Mucosa of rectum (tissue), 2 donors: ENCODE measurements around the gene C1D.
A peak's percentile ranks its signal among the peaks of the same experiment; 100 is the strongest.

Experiments
- H3K27ac ChIP-seq, 2 donors: one replicate each; pipeline ENCODE4 v1.7.0; 2013; ENCODE audit warnings: inconsistent platforms in 2 of 2, low read depth in 2 of 2, low read length in 2 of 2
- H3K27me3 ChIP-seq, 2 donors: one replicate each; pipeline ENCODE4 v1.7.0; 2013; ENCODE audit warnings: low read length in 2 of 2; ENCODE audit not compliant: control insufficient read depth in 2 of 2, insufficient read depth in 2 of 2
- H3K36me3 ChIP-seq, 2 donors: one replicate each; pipeline ENCODE4 v1.7.0; 2013; ENCODE audit warnings: low read length in 2 of 2; ENCODE audit not compliant: control insufficient read depth in 2 of 2, insufficient read depth in 2 of 2
- H3K4me1 ChIP-seq, 2 donors: one replicate each; pipeline ENCODE4 v1.7.0; 2013; ENCODE audit warnings: low read length in 2 of 2, mild to moderate bottlenecking in 1 of 2; ENCODE audit not compliant: control insufficient read depth in 2 of 2, insufficient read depth in 2 of 2
- H3K4me3 ChIP-seq, 2 donors: one replicate each; pipeline ENCODE4 v1.7.0; 2013; ENCODE audit warnings: low read length in 2 of 2
- H3K9ac ChIP-seq, 2 donors: one replicate each; pipeline ENCODE4 v1.7.0; 2013; ENCODE audit warnings: low read length in 2 of 2, low read depth in 1 of 2, mild to moderate bottlenecking in 1 of 2
- H3K9me3 ChIP-seq, 2 donors: one replicate each; pipeline ENCODE4 v1.7.0; 2013; ENCODE audit warnings: low read length in 2 of 2; ENCODE audit not compliant: control insufficient read depth in 2 of 2
- donor health status: healthy.
- donor health status: Normal muscosa, but diverticular disease.

C1D gene

GRCh38 chr2:68062680-68063387 lies at the start of gene C1D:
Gene C1D (minus strand): TSS chr2:68063004. CDS start chr2:68047310, 15,694 bp downstream.
- Histone ChIP-seq H3K27me3 (no peaks in the 10 kb centered on the region), H3K36me3 (no peaks in the 10 kb centered on the region), H3K27ac (peak within 1 kb of the TSS; percentile 90 to 92), H3K4me1 (peaks cover 6 to 9% of the 10 kb centered on the region in 2 donors), H3K9ac (peak within 1 kb of the TSS; percentile 98 to 100), H3K4me3 (peak within 1 kb of the TSS; percentile 100), H3K9me3 (no peaks in the 10 kb centered on the region)

- H3K9ac ChIP-seq: no peak overlapping the region
- no peaks in the 10 kb centered on the region for H3K27me3 ChIP-seq
- H3K4me1 ChIP-seq: no peaks in the 10 kb centered on the region
- no peaks in the 10 kb centered on the region for H3K9me3 ChIP-seq
- no peak overlapping the region for H3K4me3 ChIP-seq
- H3K27ac ChIP-seq: no peak overlapping the region
- no peaks in the 10 kb centered on the region for H3K36me3 ChIP-seq
These were observed 47.3 kb upstream of the C1D start for GRCh38 chr2:68110102-68110501.

- Histone ChIP-seq H3K27ac (no peak overlapping the region), H3K9ac (no peak overlapping the region), H3K4me1 (no peaks in the 10 kb centered on the region), H3K4me3 (no peak overlapping the region), H3K36me3 (no peaks in the 10 kb centered on the region), H3K9me3 (peaks cover 0 to 2% of the 10 kb centered on the region in 2 donors), H3K27me3 (no peaks in the 10 kb centered on the region)
These were observed 45.3 kb upstream of the C1D start for GRCh38 chr2:68108120-68108519.

- H3K9ac ChIP-seq: no peak overlapping the region
- peaks cover 0 to 2% of the 10 kb centered on the region in 2 donors for H3K9me3 ChIP-seq
- no peaks in the 10 kb centered on the region for H3K4me1 ChIP-seq
- no peaks in the 10 kb centered on the region for H3K27me3 ChIP-seq
- H3K36me3 ChIP-seq: no peaks in the 10 kb centered on the region
- H3K4me3 ChIP-seq: no peak overlapping the region
- H3K27ac ChIP-seq: no peak overlapping the region
These were observed 44.7 kb upstream of the C1D start for GRCh38 chr2:68107475-68107874.

GRCh38 chr2:68104111-68104835 lies 41.5 kb upstream of the C1D start:
- no peaks in the 10 kb centered on the region for H3K36me3 ChIP-seq
- H3K4me1 ChIP-seq: no peaks in the 10 kb centered on the region
- H3K9me3 ChIP-seq: peaks cover 0 to 2% of the 10 kb centered on the region in 2 donors
- H3K4me3 ChIP-seq: no peak overlapping the region
- H3K9ac ChIP-seq: no peak overlapping the region
- H3K27ac ChIP-seq: no peak overlapping the region
- no peaks in the 10 kb centered on the region for H3K27me3 ChIP-seq

- Histone ChIP-seq H3K27me3 (no peaks in the 10 kb centered on the region), H3K4me1 (no peaks in the 10 kb centered on the region), H3K36me3 (no peaks in the 10 kb centered on the region)
These were observed 40.9 kb upstream of the C1D start for GRCh38 chr2:68103709-68104055.

GRCh38 chr2:68103030-68103708 lies 40.4 kb upstream of the C1D start:
- Histone ChIP-seq H3K4me1 (no peaks in the 10 kb centered on the region), H3K36me3 (no peaks in the 10 kb centered on the region), H3K27me3 (no peaks in the 10 kb centered on the region), H3K9ac (no peak overlapping the region), H3K4me3 (no peak overlapping the region), H3K27ac (no peak overlapping the region), H3K9me3 (peaks cover 0 to 2% of the 10 kb centered on the region in 2 donors)

More at GRCh38 chr2:68103709-68104055, 40.9 kb upstream of the C1D start:
- H3K27ac ChIP-seq: no peak overlapping the region
- H3K9ac ChIP-seq: no peak overlapping the region
- H3K4me3 ChIP-seq: no peak overlapping the region
- H3K9me3 ChIP-seq: peaks cover 0 to 2% of the 10 kb centered on the region in 2 donors

GRCh38 chr2:68100189-68100588 lies 37.4 kb upstream of the C1D start:
- no peak overlapping the region for H3K4me3 ChIP-seq
- no peak overlapping the region for H3K27ac ChIP-seq
- H3K9me3 ChIP-seq: peaks cover 0 to 2% of the 10 kb centered on the region in 2 donors
- no peaks in the 10 kb centered on the region for H3K4me1 ChIP-seq
- no peaks in the 10 kb centered on the region for H3K36me3 ChIP-seq
- H3K27me3 ChIP-seq: no peaks in the 10 kb centered on the region
- no peak overlapping the region for H3K9ac ChIP-seq

GRCh38 chr2:68099260-68099659 lies 36.5 kb upstream of the C1D start:
- H3K27me3 ChIP-seq: no peaks in the 10 kb centered on the region
- H3K9me3 ChIP-seq: no peaks in the 10 kb centered on the region
- no peak overlapping the region for H3K27ac ChIP-seq
- H3K9ac ChIP-seq: no peak overlapping the region
- H3K4me3 ChIP-seq: no peak overlapping the region
- H3K36me3 ChIP-seq: no peaks in the 10 kb centered on the region
- H3K4me1 ChIP-seq: no peaks in the 10 kb centered on the region

- Histone ChIP-seq H3K4me1 (no peaks in the 10 kb centered on the region), H3K9ac (no peak overlapping the region), H3K4me3 (no peak overlapping the region), H3K9me3 (no peaks in the 10 kb centered on the region), H3K36me3 (no peaks in the 10 kb centered on the region), H3K27ac (no peak overlapping the region), H3K27me3 (no peaks in the 10 kb centered on the region)
These were observed 35.5 kb upstream of the C1D start for GRCh38 chr2:68098291-68098797.
